NT2/D1 (cell line): ENCODE data around the gene SDK1.

Experiments
- DNase-seq: peaks from one replicate; pipeline ENCODE4 v3.0.0-alpha.2; 2011; ENCODE audit warnings: low read depth, low spot score
- H3K27me3 ChIP-seq: 2 replicates; pipeline ENCODE4 v1.6.0; 2011; ENCODE audit warnings: mild to moderate bottlenecking; ENCODE audit not compliant: insufficient read length, insufficient read depth
- H3K36me3 ChIP-seq: 2 replicates; pipeline ENCODE4 v1.6.1; 2011; ENCODE audit warnings: mild to moderate bottlenecking, low read length, mixed read lengths; ENCODE audit not compliant: insufficient read depth, insufficient read length
- H3K4me1 ChIP-seq: 2 replicates; pipeline ENCODE4 v1.5.1; 2011; ENCODE audit not compliant: insufficient read depth, insufficient read length
- H3K4me3 ChIP-seq: 2 replicates; pipeline ENCODE4 v1.5.1; 2011; ENCODE audit warnings: low read depth; ENCODE audit not compliant: insufficient read length
- H3K9ac ChIP-seq: 2 replicates; pipeline ENCODE4 v1.6.0; 2011; ENCODE audit warnings: low read depth; ENCODE audit not compliant: insufficient read length
- H3K9me3 ChIP-seq: 2 replicates; pipeline ENCODE4 v1.5.1; 2011; ENCODE audit warnings: mild to moderate bottlenecking, low read length; ENCODE audit not compliant: insufficient read depth
- SUZ12 ChIP-seq: IDR thresholded peaks from 2 replicates; pipeline ENCODE4 v1.6.1; 2011; ENCODE audit not compliant: insufficient read length, insufficient read depth; ENCODE audit errors: extremely low read depth
- YY1 ChIP-seq: IDR thresholded peaks from 2 replicates; pipeline ENCODE4 v1.6.1; 2011; ENCODE audit not compliant: insufficient read length, insufficient read depth
- ZNF274 ChIP-seq: IDR thresholded peaks from 2 replicates; pipeline ENCODE4 v1.6.1; 2011; ENCODE audit warnings: mild to moderate bottlenecking, low read depth, low read length

The SDK1 gene

DNA sequence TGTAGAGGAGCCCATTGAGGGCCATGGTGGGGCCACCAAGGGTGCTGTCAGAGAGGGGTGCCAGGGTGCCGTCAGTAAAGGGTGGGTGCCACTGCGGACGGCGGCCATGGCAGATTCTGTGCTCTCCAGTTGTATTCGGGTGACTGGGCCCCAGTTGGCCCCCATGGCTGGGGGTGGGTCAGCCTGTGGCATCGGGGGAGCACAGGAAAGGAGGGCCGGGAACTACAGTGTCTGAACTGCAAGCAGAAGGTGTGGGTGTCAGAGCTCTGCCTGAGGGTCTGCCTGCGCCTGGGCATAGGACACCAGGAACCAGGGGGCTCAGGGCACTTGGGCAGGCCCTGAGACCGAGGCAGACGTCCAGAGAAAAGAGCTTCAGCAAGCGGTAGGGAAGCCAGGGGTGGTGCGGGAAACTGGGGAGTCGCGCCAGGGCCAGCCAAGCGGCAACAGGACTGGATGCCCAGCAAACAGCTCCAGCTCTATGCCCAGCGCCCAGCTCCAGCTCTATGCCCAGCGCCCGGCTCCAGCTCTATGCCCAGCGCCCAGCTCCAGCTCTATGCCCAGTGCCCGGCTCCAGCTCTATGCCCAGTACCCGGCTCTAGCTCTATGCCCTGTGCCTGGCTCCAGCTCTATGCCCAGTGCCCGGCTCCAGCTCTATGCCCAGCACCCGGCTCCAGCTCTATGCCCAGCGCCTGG lies 878.8 kb downstream of the SDK1 start:
- TF ChIP-seq YY1 (no peak), ZNF274 (no peak), SUZ12 (no peak)
- H3K36me3 ChIP-seq = no peaks in the 10 kb centered on the region
- H3K9me3 ChIP-seq = 0 out of 2 replicates have a peak, but pooled peaks cover 7% of the 10 kb centered on the region
- no peak overlapping the region for H3K9ac ChIP-seq
- peaks cover 16% of the 10 kb centered on the region for H3K4me1 ChIP-seq
- no peak for DNase-seq
- no peak overlapping the region for H3K4me3 ChIP-seq
- H3K27me3 ChIP-seq = no peaks in the 10 kb centered on the region

DNA sequence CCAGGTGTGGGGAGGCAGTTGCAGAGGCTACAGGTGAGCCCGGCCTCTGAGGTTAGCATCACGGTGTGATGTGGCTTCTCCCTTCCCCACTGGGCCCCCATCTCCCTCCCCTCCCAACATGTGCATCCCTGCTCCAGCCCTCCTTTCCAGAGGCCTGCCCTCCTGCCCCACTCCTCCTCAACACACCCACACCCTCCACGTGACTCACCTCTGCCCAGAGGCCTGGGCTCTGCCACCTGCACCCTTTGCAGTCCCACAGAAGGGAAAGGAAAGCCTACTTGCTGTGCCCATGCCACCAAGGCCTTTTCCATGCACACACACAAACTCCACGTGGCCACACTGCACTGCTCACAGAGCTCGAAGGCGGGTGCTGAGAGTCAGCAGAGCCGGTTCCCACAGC lies 880.4 kb downstream of the SDK1 start:
- Histone ChIP-seq H3K27me3 (no peaks in the 10 kb centered on the region), H3K4me1 (peaks cover 16% of the 10 kb centered on the region), H3K4me3 (no peak overlapping the region), H3K9ac (no peak overlapping the region), H3K9me3 (0 out of 2 replicates have a peak, but pooled peaks cover 7% of the 10 kb centered on the region), H3K36me3 (no peaks in the 10 kb centered on the region)
- TF ChIP-seq ZNF274 = no peak
- TF ChIP-seq YY1 = no peak
- no peak for DNase-seq

DNA sequence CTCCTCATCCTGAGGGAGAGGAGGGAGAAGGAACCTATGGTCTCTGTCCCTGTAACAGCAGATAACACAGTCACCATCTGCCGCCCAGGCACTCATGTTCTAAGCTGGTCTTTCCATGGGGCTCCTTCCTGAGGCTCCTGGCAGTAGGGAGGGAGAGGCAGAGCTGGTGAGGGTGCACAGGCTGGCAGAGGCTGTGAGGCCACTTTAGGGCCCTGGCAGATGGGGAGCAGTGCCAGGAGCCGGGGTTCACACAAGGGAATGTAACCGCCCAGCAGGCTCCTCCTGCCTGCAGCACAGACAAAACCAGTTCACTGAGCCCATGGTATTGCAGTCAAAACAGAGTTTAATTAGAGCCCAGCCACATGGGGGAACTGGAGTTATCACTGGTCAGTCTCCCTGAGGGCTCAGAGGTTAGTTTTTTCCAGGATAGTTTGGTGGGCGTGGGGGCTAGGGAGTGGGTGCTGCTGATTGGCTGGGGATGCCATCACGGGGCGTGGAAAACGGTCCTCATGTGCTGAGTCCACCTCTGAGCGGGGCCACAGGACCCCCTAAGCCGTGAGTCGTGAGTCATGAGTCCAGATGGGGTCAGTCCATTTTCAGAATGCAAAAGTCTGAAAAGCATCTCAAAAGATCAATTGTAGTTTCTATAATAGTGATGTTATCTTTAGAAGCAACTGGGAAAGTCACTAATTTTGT lies 881.7 kb downstream of the SDK1 start:
- no peak for TF ChIP-seq ZNF274
- TF ChIP-seq YY1 = no peak
- no peak for TF ChIP-seq SUZ12
- H3K27me3 ChIP-seq = no peaks in the 10 kb centered on the region
- no peak overlapping the region for H3K4me3 ChIP-seq
- 0 out of 2 replicates have a peak, but pooled peaks cover 4% of the 10 kb centered on the region for H3K9me3 ChIP-seq
- no peak overlapping the region for H3K9ac ChIP-seq
- DNase-seq = no peak
- peaks cover 16% of the 10 kb centered on the region for H3K4me1 ChIP-seq
- no peaks in the 10 kb centered on the region for H3K36me3 ChIP-seq

GRCh38 chr7:4184653-4185052 lies 883.6 kb downstream of the SDK1 start:
- no peaks in the 10 kb centered on the region for H3K27me3 ChIP-seq
- no peaks in the 10 kb centered on the region for H3K9me3 ChIP-seq
- H3K4me1 ChIP-seq = peaks cover 11% of the 10 kb centered on the region
- H3K4me3 ChIP-seq = no peak overlapping the region
- H3K36me3 ChIP-seq = no peaks in the 10 kb centered on the region
- no peak for DNase-seq
- TF ChIP-seq ZNF274 = no peak
- TF ChIP-seq SUZ12 = no peak
- TF ChIP-seq YY1 = no peak
- no peak overlapping the region for H3K9ac ChIP-seq

DNA sequence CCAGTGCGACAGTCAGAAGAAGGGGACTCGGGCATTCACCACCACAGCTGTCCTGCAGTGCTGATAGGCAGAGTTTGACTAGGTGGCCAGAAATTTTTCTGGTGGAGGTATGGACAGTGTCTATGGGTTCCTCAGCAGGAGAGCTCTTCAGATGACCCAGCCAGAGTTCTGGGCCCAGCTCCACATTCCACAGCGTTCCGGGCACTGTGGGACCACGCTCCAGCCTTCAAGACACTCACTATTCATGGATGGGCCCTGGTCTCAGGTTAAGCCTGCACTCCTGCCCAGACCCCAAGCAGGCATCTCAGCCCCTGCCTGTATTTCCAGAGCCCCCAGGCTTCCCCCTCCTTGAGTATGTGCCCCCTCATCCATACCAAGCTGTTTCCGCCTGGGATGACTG lies 884.1 kb downstream of the SDK1 start:
- no peak for DNase-seq
- H3K9ac ChIP-seq = no peak overlapping the region
- H3K27me3 ChIP-seq = no peaks in the 10 kb centered on the region
- no peaks in the 10 kb centered on the region for H3K9me3 ChIP-seq
- no peak overlapping the region for H3K4me3 ChIP-seq
- TF ChIP-seq ZNF274 (no peak), SUZ12 (no peak), YY1 (no peak)
- H3K36me3 ChIP-seq = no peaks in the 10 kb centered on the region
- peaks cover 11% of the 10 kb centered on the region for H3K4me1 ChIP-seq

DNA sequence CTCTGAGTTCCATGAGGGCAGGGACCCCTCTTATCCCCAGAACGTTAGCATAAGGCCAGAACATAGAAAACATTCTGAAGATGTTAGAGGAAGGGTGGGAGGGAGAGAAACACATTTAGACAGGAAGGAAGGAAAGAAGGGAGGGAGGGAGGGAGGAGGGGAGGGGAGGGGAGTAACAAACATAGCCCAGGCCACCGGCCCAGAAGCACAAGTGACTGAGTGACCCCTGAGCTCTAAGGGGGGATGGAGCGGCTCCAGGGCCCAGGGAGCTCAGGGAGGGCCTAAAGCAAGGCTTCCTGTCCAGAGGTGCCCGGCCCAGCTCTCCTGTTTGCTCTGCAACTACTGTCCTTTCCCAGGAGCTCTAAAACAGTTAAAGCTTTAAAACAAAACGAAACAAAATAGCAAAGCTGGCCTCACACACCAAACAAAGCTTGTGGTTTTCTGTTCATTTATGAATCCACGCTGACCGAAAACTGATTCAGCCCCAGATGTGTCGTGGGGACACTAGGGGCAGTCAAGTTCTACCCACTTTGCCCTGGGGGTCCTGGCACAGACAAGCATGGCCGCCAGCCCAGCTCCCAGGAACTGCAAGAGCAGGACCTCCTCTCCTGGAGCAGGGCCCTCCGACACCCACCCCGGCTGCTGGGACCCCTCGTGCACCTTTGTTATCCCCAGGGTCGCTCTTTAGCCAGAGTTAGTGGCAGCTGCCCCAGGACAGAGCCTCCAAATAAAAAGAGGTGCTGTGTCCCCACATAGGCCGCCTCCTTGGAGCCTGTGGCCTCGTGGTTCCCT lies 884.9 kb downstream of the SDK1 start:
- H3K27me3 ChIP-seq = no peaks in the 10 kb centered on the region
- H3K9ac ChIP-seq = no peak overlapping the region
- peaks cover 17% of the 10 kb centered on the region for H3K4me1 ChIP-seq
- TF ChIP-seq SUZ12 = no peak
- no peak for TF ChIP-seq ZNF274
- no peak for TF ChIP-seq YY1
- no peak overlapping the region for H3K4me3 ChIP-seq
- H3K9me3 ChIP-seq = no peaks in the 10 kb centered on the region
- no peak for DNase-seq
- H3K36me3 ChIP-seq = no peaks in the 10 kb centered on the region

DNA sequence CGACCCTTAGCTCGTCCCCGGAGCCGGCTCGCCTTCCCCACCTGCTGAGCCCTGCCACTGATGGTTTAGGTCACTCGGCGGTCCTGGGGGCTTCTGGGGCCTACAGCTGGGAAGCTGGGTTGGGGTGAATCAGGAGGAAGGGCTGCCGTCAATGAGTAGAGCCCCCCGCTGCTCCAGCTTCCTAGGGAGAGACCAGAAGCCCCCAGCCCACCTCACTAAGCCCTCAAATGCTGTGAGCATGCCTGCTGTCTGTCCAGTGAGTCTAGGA lies 885.4 kb downstream of the SDK1 start:
- Histone ChIP-seq H3K9me3 (no peaks in the 10 kb centered on the region), H3K27me3 (no peaks in the 10 kb centered on the region)

More for the DNA sequence above, 885.4 kb downstream of the SDK1 start:
- H3K4me1 ChIP-seq = peaks cover 14% of the 10 kb centered on the region
- DNase-seq = no peak
- H3K4me3 ChIP-seq = no peak overlapping the region
- no peak for TF ChIP-seq ZNF274
- no peak for TF ChIP-seq YY1
- no peak for TF ChIP-seq SUZ12
- no peaks in the 10 kb centered on the region for H3K36me3 ChIP-seq
- H3K9ac ChIP-seq = no peak overlapping the region
